HG02798 (cell line): ENCODE results near the gene SMLR1.

Experiments
- ATAC-seq: cut with Tn5 transposase; IDR thresholded peaks from one replicate; pipeline ENCODE4 v1.9.1; 2021; ENCODE audit warnings: mild to moderate bottlenecking; ENCODE audit not compliant: unreplicated experiment, poor library complexity

Gene SMLR1

GRCh38 chr6:130824978-130825694 is 2.1 kb upstream of the SMLR1 start:
- no peak for ATAC-seq

- peak; percentile 57 for ATAC-seq
These were observed 1.3 kb upstream of the SMLR1 start for GRCh38 chr6:130825772-130826441.

- ATAC-seq = no peak
These were observed 562 bp upstream of the SMLR1 start for GRCh38 chr6:130826442-130827246.

GRCh38 chr6:130829333-130829910 is 2.2 kb downstream of the SMLR1 start:
- ATAC-seq = no peak

DNA sequence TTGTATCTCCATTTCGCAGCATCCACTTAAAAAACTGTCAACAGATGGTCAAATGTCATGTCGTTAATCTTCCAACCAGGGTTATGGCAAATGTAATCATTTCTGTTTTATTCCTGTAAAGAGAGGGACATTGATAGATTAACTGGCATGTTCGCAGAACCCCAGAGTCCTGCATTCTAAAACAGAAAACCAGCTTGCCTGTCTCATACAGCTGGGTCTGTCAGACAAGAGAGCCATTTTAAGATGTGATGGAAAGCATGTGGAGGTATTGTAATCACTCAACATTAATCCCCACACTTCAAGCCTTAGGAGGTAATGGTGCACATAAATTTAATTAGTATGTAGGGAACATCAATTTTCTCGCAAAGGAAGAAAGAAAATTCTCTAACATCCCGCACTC is 4.4 kb downstream of the SMLR1 start:
- ATAC-seq = no peak

GRCh38 chr6:130833569-130833968 is 6.4 kb downstream of the SMLR1 start:
- ATAC-seq = no peak

- ATAC-seq = no peak
These were observed 7.5 kb downstream of the SMLR1 start for GRCh38 chr6:130834482-130835251.

GRCh38 chr6:130836055-130836640 is 8.9 kb downstream of the SMLR1 start:
- no peak for ATAC-seq

DNA sequence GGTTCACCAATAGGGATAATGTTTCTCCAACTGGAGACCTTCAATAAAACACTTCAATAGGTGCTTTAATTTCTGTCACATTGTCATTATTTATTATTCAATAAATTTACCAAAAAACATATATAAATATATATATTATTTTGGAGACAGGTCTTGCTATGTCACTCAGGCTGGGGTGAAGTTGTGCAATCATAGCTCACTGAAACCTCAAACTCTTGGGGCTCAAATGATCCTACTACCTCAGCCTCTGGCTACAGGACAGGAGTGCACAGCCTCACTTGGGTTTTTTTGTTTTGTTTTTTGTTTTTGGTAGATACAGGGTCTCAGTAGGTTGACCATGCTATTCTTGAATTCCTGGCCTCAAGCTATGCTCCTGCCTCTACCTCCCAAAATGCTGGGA is 9.9 kb downstream of the SMLR1 start:
- ATAC-seq = no peak

DNA sequence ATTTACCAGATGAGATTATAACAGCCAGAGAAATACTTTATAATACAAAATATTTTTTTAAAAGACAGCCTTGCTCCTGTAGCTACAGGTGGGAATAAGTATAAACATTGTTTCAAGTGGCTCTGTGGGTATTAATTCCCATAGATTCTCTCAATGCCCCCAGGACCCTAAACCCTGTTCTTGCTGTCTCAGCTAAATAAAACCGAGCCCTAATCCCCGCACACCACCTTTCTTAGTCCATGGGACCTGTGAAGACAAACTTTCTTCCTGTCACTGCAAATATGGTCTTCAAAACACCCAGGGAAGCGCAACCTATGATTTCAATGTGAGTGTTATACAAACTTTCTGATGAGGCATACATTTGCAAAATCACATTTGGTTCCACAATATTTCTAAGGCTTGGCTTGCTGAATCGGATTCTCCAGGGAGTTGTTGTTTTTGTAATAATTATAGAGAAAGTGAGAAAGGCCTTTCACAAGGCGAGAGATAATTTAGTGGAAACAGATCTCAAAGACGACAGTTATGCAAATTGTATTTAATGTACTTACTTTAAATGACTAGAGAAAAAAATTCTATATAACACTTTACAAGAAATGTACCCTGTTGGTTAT is 11.1 kb downstream of the SMLR1 start:
- ATAC-seq = no peak

DNA sequence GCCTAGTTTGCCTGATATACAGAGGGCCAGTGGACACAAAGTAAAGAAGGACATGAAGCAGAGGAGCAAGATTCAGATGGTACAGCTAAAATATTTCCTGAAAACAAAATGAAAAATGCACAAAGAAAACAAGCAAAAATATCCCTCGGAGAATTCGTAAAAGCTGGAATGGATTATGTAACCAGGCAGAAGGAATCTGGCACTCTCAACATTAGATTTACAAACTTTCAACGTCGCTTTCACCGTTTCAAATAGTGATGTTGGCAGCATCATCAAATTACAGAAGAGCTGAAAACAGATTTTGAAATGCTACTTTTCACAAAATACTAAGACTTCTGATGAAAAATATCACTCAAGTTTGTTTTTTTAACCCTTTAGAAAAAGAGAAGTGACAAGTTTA is 11.7 kb downstream of the SMLR1 start:
- no peak for ATAC-seq

DNA sequence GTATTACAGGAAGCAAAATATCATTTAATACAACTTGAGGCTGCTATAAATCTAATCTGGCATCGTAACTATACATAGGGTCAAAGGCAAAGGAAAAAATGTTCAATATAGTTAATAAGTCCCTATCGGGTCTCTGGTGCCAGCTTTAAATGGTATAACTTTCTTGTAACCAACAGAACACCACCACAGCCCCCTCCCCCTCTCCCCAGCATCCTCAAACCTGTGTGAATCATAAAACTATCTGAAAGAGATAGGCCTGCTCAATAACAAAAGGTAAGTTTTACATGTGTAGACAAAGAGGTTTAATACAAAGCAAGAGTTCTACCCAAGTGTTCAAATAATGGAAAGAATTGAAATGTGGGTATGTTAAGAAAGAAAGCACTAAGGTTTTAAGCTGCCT is 12.2 kb downstream of the SMLR1 start:
- ATAC-seq = no peak

DNA sequence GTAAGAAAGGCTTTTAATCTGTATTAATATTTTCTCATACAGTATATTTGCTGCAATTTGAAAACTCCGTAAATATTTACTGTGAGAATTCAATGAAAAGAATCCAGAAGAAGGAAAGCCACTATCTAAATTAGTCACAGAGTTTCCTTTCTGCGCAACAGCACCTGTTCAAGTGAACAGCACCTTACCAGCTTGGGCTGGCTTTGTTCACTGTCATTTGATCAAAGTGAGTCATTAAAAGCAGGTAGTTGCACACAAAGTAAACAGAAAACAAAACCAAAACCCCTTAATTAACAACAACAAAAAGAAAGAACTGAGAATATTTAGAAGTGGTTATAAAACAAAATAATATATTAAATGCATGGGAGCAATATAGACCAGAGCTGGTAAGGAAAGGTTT is 12.8 kb downstream of the SMLR1 start:
- no peak for ATAC-seq

DNA sequence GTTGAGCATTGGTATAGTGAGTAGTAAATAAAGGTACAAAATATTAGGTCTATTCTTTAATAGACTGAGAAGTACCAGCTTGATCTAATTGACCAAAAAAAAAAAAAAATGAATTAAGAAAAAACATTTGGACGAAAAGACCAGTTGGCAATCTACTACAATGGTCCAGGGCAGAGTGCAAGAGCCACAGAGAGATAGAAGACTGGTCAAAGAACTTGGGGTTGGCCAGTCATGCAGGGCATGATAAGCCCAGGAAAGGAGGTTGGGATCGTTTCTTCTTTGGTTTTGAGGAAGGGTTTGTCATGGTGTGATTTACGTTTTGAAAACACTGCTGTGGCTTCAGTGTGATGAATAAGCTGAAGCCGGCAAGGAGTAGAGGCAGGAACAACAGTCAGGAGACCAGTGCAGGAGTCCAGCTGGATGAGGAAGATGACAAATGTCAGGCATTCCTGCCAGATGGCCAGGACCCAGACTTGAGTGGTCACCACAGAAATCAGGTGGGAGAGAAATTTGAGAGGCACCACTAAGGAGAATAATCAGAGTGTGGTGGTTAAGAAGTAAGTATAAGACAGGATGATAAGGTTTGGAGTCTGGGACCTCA is 14.0 kb downstream of the SMLR1 start:
- no peak for ATAC-seq

DNA sequence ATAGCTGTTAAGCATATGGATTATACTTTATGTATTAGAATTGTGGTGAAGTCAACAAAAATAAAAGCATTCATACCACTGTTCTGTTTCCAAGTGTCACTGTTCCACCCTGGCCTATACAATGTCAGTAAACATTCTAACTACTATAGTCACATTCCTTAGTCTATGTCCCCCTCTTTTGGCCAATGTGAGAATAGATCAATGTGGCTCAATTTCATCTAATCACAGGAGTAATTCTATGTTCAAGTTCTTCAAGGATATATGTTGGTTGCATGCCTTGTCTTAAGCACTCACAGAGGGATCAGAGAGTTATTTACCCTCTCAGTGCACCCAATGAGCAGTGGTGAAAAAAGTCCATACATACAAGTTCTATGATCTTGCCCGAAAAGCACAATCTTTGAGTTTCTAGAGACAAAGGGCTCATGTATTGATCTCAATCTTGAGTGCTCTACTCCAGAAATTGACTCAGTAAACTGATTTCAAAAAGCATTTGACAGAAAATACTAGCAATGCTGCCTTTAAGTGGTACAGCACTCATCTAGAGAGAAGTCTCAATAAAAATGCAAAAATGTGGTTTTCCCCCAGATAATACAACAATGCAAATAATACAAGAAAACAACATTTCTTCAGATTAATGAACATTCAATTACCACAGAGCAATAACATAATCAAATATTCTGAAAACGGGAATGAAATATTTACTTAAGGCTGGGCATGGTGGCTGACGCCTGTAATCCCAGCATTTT is 16.5 kb downstream of the SMLR1 start:
- ATAC-seq = peak; percentile 82

- no peak for ATAC-seq
These were observed 19.3 kb downstream of the SMLR1 start for GRCh38 chr6:130846501-130846900.

DNA sequence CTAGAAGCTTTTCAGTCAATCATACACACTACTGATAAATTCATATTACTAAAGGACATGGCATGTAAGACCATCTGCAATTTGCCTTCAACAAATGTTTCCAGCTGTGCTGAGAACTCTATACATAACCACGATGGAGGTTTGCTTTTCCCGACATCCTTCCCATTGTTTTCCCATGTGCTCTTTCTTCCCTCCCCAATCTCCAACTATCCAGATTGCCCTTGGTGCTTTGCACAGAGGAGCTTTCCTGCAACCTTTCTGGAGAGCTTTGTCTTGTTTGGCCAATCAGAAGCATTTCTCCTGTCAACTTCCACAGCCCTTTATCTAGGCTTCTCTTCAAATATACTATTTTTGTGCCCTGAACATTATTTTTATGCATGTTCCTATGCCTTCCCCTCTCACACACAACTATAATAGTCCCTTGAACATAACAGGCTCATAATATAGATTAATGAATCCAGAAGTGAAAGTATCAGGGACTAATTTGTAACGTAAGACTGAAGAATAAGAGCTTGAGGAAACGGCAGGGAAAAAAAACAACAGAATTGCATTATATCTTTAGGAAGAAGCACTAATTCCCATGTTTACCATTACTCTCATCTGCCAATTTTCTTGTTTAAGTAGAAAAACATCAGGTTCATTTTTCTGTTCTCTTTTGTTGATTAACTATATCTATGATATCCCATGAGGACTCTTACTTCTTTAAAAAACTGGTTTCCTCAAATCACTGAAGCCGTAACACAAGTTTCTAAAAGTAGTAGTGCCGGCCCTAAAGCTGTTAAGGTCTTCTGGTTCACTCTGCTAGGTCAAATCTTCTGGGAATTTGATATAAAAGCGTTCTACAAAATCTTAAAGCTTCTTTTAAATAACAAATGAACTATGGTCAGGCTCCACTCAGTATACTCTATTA is 20.1 kb downstream of the SMLR1 start:
- ATAC-seq = no peak
